NCI-H226 (cell line): Measurements from ENCODE around the gene CHAF1B.
"Not testable (repeated sequence)": the region's sequence is repeated elsewhere in the genome, so short reads cannot be mapped to it uniquely, and the experiment has no call there.

ENCODE experiments used
- DNase-seq: peaks from one replicate; pipeline ENCODE4 v3.0.0-alpha.2; 2015

The CHAF1B gene

DNA sequence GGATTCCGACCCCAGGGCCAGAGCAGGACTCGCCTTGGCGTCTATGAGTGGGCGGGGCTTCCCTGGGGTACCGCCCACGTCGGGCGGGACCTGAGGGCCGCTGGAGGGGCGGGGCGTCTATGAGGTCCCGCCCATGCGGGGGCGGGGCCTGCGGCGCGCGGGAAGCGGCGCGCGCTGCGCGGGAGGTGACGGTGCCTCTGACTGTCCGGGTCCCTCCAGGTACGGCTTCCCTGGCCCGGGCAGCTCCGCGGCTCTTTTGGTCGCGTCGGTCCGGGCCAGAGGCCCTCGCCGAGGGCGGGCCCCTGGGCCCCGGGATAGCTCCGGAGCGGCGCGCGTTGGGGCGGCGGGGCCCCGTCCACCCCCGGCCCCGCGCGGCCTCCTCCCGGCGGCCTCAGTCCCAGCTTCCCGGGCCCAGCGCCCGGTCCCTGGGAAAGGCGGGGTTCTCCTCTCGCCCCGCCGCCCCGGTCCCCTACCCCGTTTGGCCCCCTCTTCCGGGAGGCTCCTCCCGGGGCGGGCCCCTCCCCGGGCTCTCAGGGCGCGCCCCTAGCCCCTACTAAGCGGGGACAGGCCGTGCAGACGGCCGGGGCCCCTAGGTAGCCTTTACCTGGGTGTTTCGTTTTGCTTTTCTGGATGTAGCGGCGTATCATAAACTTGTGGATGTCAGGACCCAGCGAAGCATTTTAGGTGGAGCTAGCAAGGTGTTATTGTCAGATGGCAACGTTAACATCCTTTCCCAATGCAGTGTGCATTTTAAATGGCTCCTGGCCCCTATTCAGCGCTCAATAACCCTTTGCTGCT lies at the start of gene CHAF1B:
TSS of gene CHAF1B (plus strand) at position 160 of the 798 bp plus-strand sequence. CDS start 745 bp downstream, outside the sequence.
- DNase-seq, result peak; percentile 58

GRCh38 chr21:36337099-36337509 lies 48.1 kb upstream of the CHAF1B start:
- peak; percentile 84 for DNase-seq

DNA sequence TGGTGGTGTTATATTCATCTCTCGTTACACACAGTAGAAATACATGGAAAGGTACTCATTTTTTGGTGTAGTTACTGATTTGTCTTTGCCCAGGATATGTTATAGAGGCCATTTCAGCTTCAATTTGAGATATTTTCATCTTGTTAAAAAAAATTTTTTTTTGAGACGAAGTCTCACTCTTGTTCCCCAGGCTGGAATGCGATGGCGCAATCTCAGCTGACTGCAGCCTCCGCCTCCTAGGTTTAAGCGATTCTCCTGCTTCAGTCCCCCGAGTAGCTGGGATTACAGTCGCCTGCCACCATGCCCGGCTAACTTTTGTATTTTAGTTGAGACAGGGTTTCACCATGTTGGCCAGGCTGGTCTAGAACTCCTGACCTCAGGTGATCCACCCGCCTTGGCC lies 46.2 kb upstream of the CHAF1B start:
- no peak for DNase-seq

DNA sequence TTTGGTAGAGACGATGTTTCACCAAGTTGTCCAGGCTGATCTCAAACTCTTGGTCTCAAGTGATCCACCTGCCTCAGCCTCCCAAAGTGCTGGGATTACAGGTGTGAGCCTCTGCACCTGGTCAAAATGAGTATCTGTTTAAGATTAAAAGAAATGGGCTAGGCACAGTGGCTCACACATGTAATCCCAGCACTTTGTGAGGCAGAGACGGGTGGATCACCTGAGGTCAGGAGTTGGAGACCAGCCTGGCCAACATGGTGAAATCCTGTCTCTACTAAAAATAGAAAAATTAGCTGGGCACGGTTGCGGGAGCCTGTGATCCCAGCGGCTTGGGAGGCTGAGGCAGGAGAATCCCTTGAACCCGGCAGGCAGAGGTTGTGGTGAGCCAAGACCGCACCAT lies 42.6 kb upstream of the CHAF1B start:
- not testable (repeated sequence) for DNase-seq

DNA sequence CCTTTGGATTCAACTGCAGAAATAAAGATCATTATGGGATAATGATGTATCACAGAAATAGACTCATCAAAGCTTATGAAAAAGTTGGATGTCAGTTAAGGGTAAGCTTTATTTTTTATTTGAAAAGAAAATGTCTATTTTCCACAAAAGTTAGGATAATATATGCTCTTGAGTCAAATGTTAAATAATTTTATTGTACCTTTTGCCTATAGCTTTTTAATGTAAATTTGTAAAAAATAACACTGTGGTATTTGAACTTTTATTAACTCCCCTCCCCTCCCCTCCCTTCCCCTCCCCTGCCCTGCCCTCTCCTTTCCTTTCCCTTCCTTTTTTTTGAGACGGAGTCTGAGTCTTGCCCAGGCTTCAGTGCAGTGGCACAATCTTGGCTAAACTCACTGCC lies 40.3 kb upstream of the CHAF1B start:
- no peak for DNase-seq

GRCh38 chr21:36347278-36347961 lies 37.8 kb upstream of the CHAF1B start:
- DNase-seq, result no peak

DNA sequence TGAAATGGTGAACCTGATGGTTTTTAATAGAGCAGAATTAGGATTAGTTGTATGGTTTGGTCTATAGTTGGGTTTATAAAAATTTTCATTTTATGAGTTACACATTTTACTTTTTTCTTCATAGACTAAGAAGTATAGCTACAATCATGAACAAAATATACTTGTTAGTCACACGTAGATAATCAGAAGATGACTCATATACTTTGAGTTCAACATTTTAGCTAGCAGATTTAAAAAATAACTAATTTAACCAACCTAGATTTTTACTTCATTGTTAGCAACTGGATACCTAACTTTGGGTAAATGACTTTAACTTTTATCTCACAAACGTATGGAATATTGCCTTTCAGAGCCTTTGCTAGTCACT lies 37.2 kb upstream of the CHAF1B start:
- no peak for DNase-seq

DNA sequence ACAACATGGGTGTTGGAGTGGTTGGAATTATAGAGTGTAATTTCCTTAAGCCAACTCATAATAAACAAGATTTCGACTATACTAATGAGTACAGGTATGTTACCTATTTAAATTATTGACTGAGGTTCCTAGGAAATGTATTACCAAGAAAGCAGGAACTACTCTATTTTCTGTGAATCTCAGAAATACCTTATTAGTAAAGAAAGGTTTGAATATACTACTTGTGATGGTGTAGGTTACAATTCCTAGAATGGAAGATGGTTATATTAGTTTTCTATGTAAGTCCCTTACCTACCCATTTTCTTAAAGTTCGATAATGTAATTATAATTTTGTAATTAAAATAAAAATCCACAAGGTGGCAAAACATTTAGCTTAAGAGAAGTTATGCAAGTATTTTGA lies 35.9 kb upstream of the CHAF1B start:
- DNase-seq, result no peak

- DNase-seq, result peak; percentile 53
Measured at GRCh38 chr21:36350282-36350910, 34.8 kb upstream of the CHAF1B start.

- no peak for DNase-seq
Measured at GRCh38 chr21:36354918-36355680, 30.1 kb upstream of the CHAF1B start.

DNA sequence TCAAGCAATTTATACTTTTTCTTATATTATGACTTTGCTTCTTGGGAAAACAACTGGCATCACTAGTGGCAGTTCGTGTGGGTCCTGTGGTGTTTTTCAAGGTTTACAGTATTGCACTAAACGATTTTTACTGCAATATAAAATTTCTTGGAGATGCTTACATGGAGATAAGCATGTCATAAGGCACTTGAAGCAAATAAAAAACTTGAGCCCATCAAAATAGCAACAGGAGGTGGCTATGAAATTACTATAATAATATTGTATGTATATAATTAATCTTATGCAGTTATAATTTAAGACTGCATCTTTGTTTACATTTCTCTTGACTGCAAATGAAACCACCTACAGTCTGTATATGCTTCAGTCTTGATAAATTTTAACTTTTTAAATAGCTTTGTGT lies 29.3 kb upstream of the CHAF1B start:
- DNase-seq, result no peak

DNA sequence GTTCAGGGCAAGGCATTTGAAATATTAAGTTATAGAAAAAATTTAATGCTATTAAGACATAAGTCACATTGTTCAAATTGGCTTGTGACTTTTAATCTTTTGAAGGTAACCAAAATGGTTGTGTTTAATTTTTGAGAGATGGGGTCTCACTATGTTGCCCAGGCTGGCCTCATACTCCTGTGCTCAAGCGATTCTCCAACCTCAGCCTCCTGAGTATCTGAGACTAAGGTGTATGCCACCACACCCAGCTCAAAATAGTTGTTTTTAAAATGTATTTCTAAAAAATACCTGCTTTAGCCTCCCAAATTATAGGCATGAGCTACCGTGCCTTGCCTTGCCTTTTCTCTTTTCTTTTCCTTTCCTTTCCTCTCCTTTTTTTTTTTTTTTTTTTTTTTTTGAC lies 26.0 kb upstream of the CHAF1B start:
- DNase-seq, result no peak

DNA sequence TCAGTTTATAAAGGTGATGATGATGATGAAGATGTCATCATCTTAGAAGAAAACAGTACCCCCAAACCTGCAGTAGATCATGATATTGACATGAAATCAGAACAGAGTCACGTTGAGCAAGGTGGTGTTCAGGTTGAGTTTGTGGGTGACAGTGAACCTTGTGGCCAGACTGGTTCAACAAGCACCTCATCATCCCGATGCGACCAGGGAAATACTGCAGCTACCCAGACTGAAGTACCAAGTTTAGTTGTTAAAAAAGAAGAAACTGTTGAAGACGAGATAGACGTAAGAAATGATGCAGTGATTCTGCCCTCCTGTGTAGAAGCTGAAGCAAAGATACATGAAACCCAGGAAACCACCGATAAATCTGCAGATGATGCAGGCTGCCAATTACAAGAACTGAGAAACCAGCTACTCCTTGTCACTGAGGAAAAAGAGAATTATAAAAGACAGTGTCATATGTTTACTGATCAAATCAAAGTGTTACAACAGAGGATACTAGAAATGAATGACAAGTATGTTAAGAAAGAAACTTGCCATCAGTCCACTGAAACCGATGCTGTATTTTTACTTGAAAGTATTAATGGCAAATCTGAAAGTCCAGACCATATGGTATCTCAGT lies 16.0 kb upstream of the CHAF1B start:
- DNase-seq, result no peak

DNA sequence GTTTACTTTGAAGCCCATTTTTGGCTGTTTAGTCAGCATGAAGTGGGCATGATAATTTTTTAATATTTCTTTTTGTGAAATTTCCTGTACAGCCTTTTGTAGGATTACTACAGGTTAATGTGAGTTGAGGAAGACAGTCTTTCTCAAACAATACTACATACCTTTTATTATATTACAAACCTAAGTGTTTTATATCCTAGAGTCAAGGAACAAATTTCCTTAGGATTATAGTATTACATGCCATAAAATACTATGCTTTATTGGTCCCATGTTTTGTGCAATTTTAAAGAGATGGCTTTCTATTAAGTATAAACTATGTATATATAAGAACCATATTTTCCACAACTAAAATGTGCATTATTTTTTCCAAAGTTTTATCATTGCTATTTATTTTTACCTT lies 9.2 kb upstream of the CHAF1B start:
- no peak for DNase-seq

- DNase-seq, result no peak
Measured at GRCh38 chr21:36377391-36377842, 7.8 kb upstream of the CHAF1B start.

GRCh38 chr21:36379251-36379650 lies 5.9 kb upstream of the CHAF1B start:
- no peak for DNase-seq

GRCh38 chr21:36381841-36382589 lies 3.2 kb upstream of the CHAF1B start:
- DNase-seq, result no peak

DNA sequence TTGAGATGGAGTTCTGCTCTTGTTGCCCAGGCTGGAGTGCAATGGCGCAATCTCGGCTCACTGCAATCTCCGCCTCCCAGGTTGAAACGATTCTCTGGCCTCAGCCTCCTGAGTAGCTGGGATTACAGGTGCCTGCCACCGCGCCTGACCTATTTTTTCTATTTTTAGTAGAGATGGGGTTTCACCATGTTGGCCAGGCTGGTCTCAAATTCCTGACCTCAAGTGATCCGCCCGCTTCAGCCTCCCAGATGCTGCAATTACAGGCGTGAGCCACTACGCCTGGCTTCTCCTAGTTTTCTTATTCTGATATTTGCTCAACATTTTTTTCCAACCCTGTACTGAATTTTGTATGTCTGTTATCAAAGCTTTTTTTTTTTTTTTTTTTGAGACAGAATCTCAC lies 2.5 kb upstream of the CHAF1B start:
- not testable (repeated sequence) for DNase-seq

DNA sequence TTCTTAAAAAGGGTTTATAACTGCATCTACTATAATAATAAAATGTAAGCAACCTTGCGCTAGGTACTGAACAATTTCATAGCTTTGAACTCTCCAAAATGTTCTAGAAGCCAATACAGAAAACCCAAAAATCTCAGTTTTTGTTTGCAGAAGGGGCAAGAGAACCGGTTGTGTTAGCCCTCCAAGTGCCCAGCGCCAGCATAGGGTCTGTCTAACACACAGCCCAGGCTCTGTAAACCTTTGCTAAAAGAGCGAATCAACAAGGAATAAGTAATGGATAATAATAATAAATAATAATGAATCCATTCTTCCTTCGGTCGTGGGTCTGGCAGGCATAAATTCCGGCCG lies 333 bp upstream of the CHAF1B start:
- no peak for DNase-seq

DNA sequence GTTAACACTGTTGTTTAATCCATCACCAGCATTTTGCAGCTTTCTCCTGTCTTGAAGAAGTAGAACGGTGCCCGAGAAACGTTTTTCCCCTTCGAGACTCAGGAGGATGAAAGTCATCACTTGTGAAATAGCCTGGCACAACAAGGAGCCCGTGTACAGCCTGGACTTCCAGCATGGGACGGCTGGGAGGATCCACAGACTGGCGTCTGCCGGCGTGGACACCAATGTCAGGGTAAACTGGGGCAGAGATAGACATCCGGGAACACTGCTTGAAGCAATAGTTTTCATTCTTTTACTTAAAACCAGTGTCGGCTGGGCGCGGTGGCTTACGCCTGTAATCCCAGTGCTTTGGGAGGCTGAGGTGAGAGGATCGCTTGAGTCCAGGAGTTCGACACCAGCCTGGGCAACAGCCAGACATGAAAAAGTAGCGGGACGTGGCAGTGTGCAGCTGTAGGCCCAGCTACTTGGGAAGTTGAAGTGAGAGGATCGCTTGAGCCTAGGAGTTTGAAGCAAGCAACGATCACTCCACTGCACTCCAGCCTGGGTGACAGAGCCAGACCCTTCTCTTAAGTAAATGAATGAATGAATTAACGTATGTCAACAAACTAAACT lies 945 bp downstream of the CHAF1B start:
- no peak for DNase-seq

DNA sequence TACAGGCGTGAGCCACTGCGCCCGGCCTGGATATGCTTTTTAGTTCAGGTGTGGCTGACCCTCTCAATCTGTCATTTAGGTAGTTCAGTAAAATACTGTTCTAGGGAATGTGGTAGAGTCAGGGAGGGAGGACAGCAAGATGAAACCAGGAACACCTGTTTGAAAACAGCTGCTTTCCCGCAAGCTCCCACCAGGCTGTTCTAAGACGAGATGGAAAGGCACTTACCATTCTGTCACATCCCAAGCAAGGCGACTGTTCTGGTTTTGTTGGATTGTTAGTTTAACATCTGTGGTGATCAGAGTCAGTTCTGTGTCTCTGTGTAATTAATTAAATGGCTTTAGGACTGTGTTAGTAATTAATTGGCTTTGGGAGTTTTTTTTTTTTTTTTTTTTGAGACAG lies 2.9 kb downstream of the CHAF1B start:
- DNase-seq, result no peak

DNA sequence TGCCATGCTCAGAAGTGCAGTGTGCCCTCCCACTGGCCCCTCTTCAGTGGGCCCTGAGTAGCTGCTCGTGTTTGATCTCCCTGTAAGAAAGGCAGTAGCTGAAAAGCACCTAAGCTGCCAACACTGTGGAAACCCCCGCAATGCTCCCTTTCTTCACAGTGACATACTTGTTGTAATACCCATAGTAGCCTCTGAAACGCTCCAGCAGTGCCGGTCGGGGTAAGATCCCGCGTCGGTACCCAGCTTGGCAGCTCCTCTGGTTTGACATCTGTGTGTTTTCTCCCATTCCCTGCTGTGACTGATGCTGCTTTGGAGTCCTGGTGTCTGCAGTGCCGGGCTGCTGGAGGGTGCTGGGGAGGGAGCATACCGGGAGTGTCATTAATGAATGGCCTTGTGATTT lies 3.6 kb downstream of the CHAF1B start:
- DNase-seq, result no peak
